Activated naive CD4-positive, alpha-beta T cell treated with anti-CD3 and anti-CD28 coated beads for 36 hours (primary cell): ENCODE data around the gene SLC4A7. TPM values are rescaled to one million over a fixed set of nuclear protein-coding genes. Genes with fewer than 3 reads are reported as not detected.
"Not testable (repeated sequence)": the region's sequence is repeated elsewhere in the genome, so short reads cannot be mapped to it uniquely, and the experiment has no call there.

Source experiments
- CTCF ChIA-PET: fragments of 350-600 bp; sonication (Branson Sonifier 250); formaldehyde crosslinking; loops from one replicate; lab custom pipeline; 2021; ENCODE audit warnings: antibody characterized with exemption; lab: Charles Lee
- DNase-seq: peaks from one replicate; pipeline ENCODE4 v3.0.0-alpha.2; 2020
- H3K27ac Mint-ChIP-seq: one replicate; pipeline ENCODE4 v1.8.0; 2021; ENCODE audit warnings: mild to moderate bottlenecking, mixed read lengths
- H3K27me3 Mint-ChIP-seq: one replicate; pipeline ENCODE4 v1.8.0; 2021; ENCODE audit warnings: low read depth, mixed read lengths
- H3K36me3 Mint-ChIP-seq: one replicate; pipeline ENCODE4 v1.8.0; 2021; ENCODE audit warnings: low read depth, mixed read lengths
- H3K4me1 Mint-ChIP-seq: one replicate; pipeline ENCODE4 v1.8.0; 2021; ENCODE audit warnings: low read depth, mixed read lengths
- H3K4me3 Mint-ChIP-seq: one replicate; pipeline ENCODE4 v1.8.0; 2021; ENCODE audit warnings: mild to moderate bottlenecking, moderate library complexity, mixed read lengths
- H3K9me3 Mint-ChIP-seq: one replicate; pipeline ENCODE4 v1.8.0; 2021; ENCODE audit warnings: mixed read lengths
- intact Hi-C: fragments of 100-400 bp; cut with micrococcal nuclease; formaldehyde crosslinking; loops from one replicate; pipeline ENCODE4 v1.15.1; 2023
- total RNA-seq, 2 experiments: library from RNA; stranded (reverse); gene quantifications; one replicate each; pipeline ENCODE4 v1.2.3, GENCODE V29; 2021

Gene SLC4A7
- total RNA-seq, 2 experiments from 2014 or later = 37.0 to 39.0 TPM

GRCh38 chr3:27452368-27453090 is 31.7 kb downstream of the SLC4A7 start:
- no peak for DNase-seq
- H3K9me3 Mint-ChIP-seq = no peaks in the 10 kb centered on the region
- H3K36me3 Mint-ChIP-seq = peaks cover 12% of the 10 kb centered on the region
- intact Hi-C loops = no loop called here
- no peaks in the 10 kb centered on the region for H3K27me3 Mint-ChIP-seq
- CTCF ChIA-PET = no interaction called here
- no peak overlapping the region for H3K4me3 Mint-ChIP-seq
- no peak overlapping the region for H3K27ac Mint-ChIP-seq
- H3K4me1 Mint-ChIP-seq = peaks cover 52% of the 10 kb centered on the region

DNA sequence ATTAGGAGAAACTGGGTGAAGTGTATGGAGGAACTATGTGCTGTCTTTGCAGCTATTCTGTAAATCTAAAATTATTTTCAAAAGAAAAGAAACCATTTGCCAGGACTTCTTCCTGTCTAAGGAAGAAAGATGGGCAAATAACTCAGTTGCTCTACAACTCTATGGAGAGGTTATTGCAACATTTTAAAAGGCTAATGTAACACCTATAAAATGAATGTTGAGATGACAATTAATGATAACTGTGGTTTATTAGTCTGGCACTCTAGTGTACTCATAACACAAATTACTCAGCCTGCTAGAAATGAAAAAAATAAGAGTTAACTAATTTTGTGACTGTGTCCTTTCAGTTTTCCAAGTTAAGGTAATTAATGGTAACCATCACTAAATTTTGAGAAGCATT is 32.3 kb downstream of the SLC4A7 start:
- intact Hi-C loops = no loop called here
- Mint-ChIP-seq H3K27me3 (no peaks in the 10 kb centered on the region), H3K4me3 (no peak overlapping the region), H3K27ac (no peak overlapping the region), H3K9me3 (no peaks in the 10 kb centered on the region), H3K36me3 (peaks cover 12% of the 10 kb centered on the region), H3K4me1 (peaks cover 49% of the 10 kb centered on the region)
- CTCF ChIA-PET = no interaction called here
- no peak for DNase-seq

DNA sequence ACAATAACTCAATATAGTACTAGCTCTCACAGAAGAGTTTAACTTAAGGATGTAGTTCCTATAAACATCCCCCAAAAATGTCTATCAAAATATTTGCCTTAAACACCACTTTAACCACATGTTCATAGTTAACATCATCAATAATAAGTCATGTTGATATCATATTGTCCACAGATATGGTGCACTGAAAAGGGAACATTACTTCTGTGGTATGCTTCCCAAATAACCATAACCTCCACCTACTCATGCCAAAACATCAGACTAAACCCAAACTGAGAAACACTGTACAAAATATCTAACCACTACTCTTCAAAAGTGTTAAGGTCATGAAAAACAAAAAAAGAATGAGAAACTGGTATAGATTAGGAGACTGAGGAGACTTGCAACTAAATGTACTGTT is 32.9 kb downstream of the SLC4A7 start:
- no peaks in the 10 kb centered on the region for H3K9me3 Mint-ChIP-seq
- H3K27me3 Mint-ChIP-seq = no peaks in the 10 kb centered on the region
- CTCF ChIA-PET = interaction anchor here (0.7 to 0.8 kb wide), 2 partner anchors 42 to 71 kb away, joined by 3 read pairs; no protein-coding TSS in a partner anchor
- intact Hi-C loops = no loop called here
- no peak overlapping the region for H3K4me3 Mint-ChIP-seq
- H3K36me3 Mint-ChIP-seq = peaks cover 13% of the 10 kb centered on the region
- no peak for DNase-seq
- H3K4me1 Mint-ChIP-seq = peaks cover 44% of the 10 kb centered on the region
- no peak overlapping the region for H3K27ac Mint-ChIP-seq

DNA sequence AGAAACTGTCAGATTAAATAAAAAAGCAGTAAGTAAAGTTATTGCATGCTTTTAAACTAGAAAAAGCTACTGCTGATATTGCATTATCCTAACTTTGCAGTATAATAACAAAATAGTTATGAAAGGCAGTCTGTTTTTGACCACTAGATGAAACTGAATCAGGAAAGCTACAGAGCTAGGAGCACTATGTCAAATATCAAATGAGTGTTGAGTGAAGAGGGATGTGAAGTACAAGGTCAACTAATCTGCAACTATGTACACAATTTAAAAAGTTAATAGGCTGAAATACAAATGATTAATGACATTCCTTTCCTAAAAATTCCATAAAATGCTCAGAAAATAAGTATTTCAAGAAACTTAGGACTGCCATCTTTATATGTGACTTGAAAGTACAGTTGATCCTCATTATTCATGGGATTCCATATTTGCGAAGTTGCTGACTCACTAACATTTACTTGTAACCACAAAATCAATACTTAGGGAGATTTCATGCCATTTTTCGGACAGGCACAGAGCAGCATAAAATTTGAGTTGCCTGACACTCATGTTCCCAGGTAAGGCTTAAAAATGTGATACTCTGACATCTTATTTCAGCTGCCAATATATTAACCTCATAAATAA is 34.5 kb downstream of the SLC4A7 start:
- intact Hi-C loops = no loop called here
- DNase-seq = no peak
- H3K4me1 Mint-ChIP-seq = peaks cover 28% of the 10 kb centered on the region
- no peaks in the 10 kb centered on the region for H3K9me3 Mint-ChIP-seq
- no peak overlapping the region for H3K4me3 Mint-ChIP-seq
- H3K27me3 Mint-ChIP-seq = no peaks in the 10 kb centered on the region
- H3K36me3 Mint-ChIP-seq = peaks cover 20% of the 10 kb centered on the region
- CTCF ChIA-PET = no interaction called here
- no peak overlapping the region for H3K27ac Mint-ChIP-seq

DNA sequence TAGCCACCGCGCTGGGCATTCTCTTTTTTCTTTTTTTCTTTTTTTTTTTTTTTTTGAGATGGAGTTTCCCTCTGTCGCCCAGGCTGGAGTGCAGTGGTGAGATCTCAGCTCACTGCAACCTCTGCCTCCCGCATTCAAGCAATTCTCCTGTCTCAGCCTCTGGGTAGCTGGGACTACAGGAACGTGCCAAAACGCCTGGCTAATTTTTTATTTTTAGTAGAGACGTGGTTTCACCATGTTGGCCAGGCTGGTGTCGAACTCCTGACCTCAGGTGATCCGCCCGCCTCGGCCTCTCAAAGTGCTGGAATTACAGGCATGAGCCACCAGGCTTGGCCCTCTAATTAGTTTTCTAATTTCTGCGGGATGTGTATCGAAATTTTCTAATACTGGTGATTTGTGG is 41.2 kb downstream of the SLC4A7 start:
- H3K4me1 Mint-ChIP-seq, H3K4me3 Mint-ChIP-seq, DNase-seq, H3K27ac Mint-ChIP-seq, intact Hi-C loops, H3K27me3 Mint-ChIP-seq, CTCF ChIA-PET: not testable (repeated sequence)
- H3K36me3 Mint-ChIP-seq = peaks cover 58% of the 10 kb centered on the region
- peaks cover 14% of the 10 kb centered on the region for H3K9me3 Mint-ChIP-seq

GRCh38 chr3:27438352-27438751 is 45.8 kb downstream of the SLC4A7 start:
- H3K4me3 Mint-ChIP-seq, CTCF ChIA-PET, H3K27ac Mint-ChIP-seq, H3K4me1 Mint-ChIP-seq, H3K27me3 Mint-ChIP-seq, DNase-seq, intact Hi-C loops: not testable (repeated sequence)
- Mint-ChIP-seq H3K36me3 (peaks cover 56% of the 10 kb centered on the region), H3K9me3 (peaks cover 14% of the 10 kb centered on the region)

DNA sequence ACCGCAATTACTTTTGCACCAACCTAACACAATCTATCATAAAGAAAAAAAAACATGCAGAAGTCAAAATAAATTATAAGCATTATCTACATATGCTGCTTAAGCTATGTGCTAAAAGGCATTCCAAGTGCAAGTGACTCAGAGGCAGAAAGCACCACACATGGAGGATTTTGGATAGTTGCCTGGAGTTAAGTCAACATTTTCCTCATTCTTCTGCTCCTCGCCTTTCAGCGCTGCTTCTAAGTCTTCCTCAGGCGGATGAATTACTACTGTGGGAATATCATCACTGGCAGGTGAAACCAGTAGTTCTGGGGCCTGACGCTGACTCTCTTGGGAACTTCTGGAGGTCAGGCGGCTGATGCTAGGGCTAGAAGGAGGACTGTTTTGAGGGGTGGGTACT is 53.1 kb downstream of the SLC4A7 start:
- Mint-ChIP-seq H3K36me3 (peaks cover 42% of the 10 kb centered on the region), H3K27me3 (no peaks in the 10 kb centered on the region), H3K4me3 (no peak overlapping the region), H3K27ac (no peak overlapping the region), H3K4me1 (peaks cover 3% of the 10 kb centered on the region), H3K9me3 (no peaks in the 10 kb centered on the region)
- CTCF ChIA-PET = no interaction called here
- no peak for DNase-seq
- intact Hi-C loops = no loop called here

DNA sequence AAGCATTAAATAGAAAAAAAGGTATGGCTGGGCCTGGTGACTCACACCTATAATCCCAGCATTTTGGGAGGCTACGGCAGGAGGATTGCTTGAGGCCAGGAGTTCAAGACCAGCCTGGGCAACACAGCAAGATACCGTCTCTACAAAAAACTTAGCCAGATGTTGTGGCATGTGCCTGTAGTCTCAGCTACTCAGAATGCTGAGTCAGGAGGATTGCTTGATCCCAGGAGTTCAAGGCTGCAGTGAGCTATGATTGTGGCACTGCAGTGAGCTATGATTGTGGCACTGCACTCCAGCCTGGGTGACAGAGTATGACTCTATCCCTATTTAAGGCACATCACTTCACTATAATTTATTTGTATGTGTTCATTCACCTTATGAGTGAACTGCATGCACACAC is 54.3 kb downstream of the SLC4A7 start:
- no peaks in the 10 kb centered on the region for H3K27me3 Mint-ChIP-seq
- peaks cover 3% of the 10 kb centered on the region for H3K4me1 Mint-ChIP-seq
- H3K9me3 Mint-ChIP-seq = no peaks in the 10 kb centered on the region
- H3K4me3 Mint-ChIP-seq = no peak overlapping the region
- CTCF ChIA-PET = interaction anchor here (0.6 kb wide), 1 partner anchor 278 kb away, joined by 3 read pairs; no protein-coding TSS in a partner anchor
- peaks cover 33% of the 10 kb centered on the region for H3K36me3 Mint-ChIP-seq
- intact Hi-C loops = loop anchor here (5.0 kb wide), 1 partner anchor 48 kb away; no protein-coding TSS in a partner anchor
- no peak for DNase-seq
- no peak overlapping the region for H3K27ac Mint-ChIP-seq

- no peak overlapping the region for H3K4me3 Mint-ChIP-seq
- H3K36me3 Mint-ChIP-seq = peaks cover 30% of the 10 kb centered on the region
- DNase-seq = no peak
- peaks cover 5% of the 10 kb centered on the region for H3K4me1 Mint-ChIP-seq
- no peaks in the 10 kb centered on the region for H3K27me3 Mint-ChIP-seq
- CTCF ChIA-PET = interaction anchor here (0.6 kb wide), 1 partner anchor 10 kb away, joined by 3 read pairs; no protein-coding TSS in a partner anchor
- no peak overlapping the region for H3K27ac Mint-ChIP-seq
- intact Hi-C loops = loop anchor here (5.0 kb wide), 1 partner anchor 46 kb away; no protein-coding TSS in a partner anchor
- H3K9me3 Mint-ChIP-seq = no peaks in the 10 kb centered on the region
Measured at GRCh38 chr3:27428446-27428845, 55.7 kb downstream of the SLC4A7 start.

DNA sequence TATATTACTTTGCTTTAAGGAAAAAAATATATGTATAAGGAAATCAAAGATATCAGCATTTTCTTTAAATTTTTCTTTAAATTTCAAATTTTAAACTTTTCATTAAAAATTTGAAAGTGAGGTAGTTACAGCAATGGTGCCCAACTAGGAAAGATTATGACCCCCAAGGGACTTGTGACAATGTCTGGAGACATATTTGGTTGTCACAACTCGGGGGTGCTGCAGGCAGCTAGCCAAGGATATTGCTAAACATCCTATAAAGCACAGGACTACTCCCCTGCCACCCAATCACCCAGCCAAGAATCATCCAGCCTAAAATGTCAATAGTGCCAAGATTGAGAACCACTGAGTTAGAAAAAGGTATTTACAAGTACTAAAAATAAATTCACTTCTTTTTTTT is 57.3 kb downstream of the SLC4A7 start:
- no peaks in the 10 kb centered on the region for H3K9me3 Mint-ChIP-seq
- DNase-seq = no peak
- H3K4me1 Mint-ChIP-seq = peaks cover 7% of the 10 kb centered on the region
- no peak overlapping the region for H3K4me3 Mint-ChIP-seq
- intact Hi-C loops = loop anchor here (5.0 kb wide), 1 partner anchor 45 kb away; no protein-coding TSS in a partner anchor
- no peak overlapping the region for H3K27ac Mint-ChIP-seq
- CTCF ChIA-PET = no interaction called here
- H3K27me3 Mint-ChIP-seq = no peaks in the 10 kb centered on the region
- H3K36me3 Mint-ChIP-seq = peaks cover 28% of the 10 kb centered on the region

DNA sequence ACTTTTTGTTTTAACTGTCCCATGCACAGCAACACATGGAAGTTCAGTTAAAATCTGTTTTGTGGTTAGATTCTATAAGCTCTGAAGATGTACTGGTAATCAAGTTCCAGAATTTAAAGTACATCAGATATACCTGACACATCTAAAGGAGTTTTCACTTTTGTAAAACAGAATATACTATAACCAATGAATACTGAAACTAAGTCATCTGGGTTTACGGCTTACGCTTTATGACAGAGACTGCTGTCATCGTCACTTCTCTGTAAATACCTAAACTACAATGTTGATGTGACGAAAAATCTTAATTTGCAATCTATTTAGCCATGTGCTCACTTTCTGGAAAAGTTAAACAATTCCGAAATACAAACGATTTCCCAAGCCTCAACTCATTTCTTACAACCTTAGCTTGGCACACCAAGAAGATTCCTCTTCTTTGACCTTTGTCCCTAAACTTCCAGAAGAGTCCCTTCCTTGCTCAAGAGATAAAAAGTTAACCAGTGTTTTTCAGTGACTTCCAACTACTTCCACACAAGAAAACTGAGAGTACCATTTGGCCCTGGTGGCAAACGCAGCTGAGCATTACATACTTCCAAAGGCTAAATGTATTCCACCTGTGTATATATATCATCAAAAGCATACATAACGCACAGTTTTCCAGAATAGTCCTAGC is 58.2 kb downstream of the SLC4A7 start:
- DNase-seq = no peak
- Mint-ChIP-seq H3K4me3 (no peak overlapping the region), H3K27ac (no peak overlapping the region), H3K9me3 (no peaks in the 10 kb centered on the region), H3K4me1 (peaks cover 7% of the 10 kb centered on the region), H3K36me3 (peaks cover 22% of the 10 kb centered on the region), H3K27me3 (no peaks in the 10 kb centered on the region)
- CTCF ChIA-PET = no interaction called here
- intact Hi-C loops = loop anchor here (5.0 kb wide), 1 partner anchor 44 kb away; no protein-coding TSS in a partner anchor

DNA sequence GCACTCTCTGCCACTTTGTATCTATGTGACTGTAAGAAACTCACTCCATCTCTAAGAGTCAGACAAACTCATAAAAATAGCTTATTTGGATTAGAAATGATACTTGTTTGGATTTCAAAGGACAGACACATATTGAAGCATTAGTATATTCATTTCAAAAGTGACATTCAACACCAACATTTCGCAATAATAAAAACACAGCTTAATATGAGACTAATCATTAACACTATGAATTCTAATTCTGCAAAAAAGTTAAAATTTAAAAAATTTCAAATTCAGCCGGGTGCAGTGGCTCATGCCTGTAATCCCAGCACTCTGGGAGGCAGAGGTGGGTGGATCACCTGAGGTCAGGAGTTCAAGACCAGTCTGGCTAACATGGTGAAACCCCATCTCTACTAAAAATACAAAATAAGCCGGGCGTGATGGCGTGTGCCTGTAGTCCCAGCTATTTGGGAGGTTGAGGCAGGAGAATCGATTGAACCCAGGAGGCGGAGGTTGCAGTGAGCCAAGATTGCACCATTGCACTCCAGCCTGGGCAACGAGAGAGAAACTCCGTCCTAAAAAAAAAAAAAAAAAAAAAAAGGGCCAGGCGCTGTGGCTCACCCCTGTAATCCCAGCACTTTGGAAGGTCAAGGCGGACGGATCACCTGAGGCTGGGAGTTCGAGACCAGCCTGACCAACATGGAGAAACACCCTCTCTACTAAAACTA is 59.2 kb downstream of the SLC4A7 start:
- H3K27me3 Mint-ChIP-seq, H3K9me3 Mint-ChIP-seq, CTCF ChIA-PET, H3K4me1 Mint-ChIP-seq, H3K27ac Mint-ChIP-seq, H3K4me3 Mint-ChIP-seq, DNase-seq: not testable (repeated sequence)
- intact Hi-C loops = loop anchor here (5.0 kb wide), 1 partner anchor 43 kb away; no protein-coding TSS in a partner anchor
- H3K36me3 Mint-ChIP-seq = peaks cover 28% of the 10 kb centered on the region
